Cortex of kidney (tissue), 1 donor: Measurements from ENCODE around the gene C19orf12.

ENCODE experiments used
- DNase-seq: peaks from one replicate; lab custom pipeline; 2025; lab: John Stamatoyannopoulos, UW

Gene C19orf12

GRCh38 chr19:29663861-29664752 lies 51.0 kb downstream of the C19orf12 start:
- DNase-seq = no peak

DNA sequence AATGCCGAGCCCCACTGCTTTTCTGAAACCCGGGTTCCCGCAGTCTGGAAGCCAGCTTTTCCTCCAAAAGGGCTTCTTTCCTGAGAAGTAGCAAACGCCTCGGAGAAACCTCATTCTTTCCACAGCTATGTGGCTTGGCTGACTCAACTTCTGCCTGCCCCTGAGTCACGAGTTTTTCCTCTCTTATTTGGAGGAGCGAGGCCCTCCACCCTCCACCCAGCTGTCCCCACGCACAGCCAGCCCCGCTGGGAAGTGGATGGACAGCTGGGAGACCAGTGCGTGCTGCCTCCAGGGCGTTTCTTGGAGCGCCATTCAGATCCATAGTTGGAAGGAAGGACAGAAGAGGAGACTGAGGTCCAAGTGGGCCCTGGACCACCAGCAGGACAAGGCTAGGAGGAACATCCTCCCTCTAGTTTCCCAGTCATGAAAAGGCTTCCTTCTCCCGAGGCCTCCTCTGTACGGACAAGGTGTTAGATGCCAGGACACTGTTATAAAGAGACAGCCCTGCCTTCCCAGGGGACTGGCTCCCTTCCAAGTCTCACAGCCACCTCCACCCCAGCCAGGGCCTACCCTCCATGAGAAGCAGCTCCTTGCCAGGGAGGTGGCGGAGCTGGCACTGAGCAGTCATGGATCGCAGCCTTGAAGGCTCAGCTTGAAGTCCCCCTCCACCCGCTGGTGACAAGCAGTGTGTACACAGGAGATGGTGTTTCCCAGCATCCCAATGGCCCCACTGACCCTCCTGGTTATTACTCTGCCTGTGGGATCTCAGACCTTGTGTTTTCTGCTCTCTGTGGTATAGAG lies 52.3 kb downstream of the C19orf12 start:
- DNase-seq = no peak

DNA sequence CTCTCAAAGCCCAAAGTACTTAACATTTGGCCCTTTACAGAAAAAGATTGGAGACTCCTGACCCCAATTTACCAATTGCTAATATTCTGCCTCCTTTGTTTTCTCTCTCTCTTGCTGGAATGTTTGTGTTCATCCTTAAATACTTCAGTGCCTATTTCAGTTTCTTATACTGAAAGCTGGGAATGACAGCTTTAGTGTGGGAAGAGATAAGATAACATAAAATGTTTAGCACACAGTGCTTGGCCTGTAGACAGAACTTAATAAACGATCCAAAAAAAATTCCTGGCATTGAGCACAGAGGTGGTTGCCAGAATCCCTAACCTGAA lies 52.8 kb downstream of the C19orf12 start:
- no peak for DNase-seq

GRCh38 chr19:29660835-29661234 lies 54.2 kb downstream of the C19orf12 start:
- no peak for DNase-seq

DNA sequence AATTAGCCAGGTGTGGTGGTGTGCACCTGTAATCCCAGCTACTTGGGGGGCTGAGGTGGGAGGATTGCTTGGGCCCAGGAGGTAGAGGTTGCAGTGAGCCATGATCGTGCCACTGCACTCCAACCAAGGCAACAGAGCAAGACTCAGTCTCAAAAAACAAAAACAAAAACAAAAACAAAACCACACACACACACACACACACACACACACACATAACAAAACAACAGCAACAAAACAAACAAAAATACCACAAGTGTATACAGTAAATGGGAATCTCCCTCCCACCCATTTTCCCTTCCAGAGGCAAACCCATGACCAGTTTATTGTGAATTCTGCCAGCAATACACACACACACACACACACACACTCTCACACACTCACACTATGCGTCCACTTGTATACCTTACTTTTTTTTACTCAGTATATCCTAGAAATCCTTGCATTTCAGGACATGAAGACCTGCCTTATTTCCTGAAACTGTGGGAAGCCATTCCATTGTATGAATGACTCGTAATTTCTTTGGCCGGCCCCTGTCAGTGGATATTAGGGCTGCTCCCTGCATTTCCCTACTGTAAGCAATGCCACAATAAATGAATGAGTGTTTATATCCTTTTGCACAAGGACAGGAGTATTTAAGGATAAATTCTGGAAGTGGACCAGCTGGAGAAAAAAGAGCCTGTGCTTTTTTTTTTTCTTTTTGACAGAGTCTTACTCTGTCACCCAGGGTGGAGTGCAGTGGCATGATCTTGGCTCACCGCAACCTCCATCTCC lies 56.7 kb downstream of the C19orf12 start:
- DNase-seq = no peak

DNA sequence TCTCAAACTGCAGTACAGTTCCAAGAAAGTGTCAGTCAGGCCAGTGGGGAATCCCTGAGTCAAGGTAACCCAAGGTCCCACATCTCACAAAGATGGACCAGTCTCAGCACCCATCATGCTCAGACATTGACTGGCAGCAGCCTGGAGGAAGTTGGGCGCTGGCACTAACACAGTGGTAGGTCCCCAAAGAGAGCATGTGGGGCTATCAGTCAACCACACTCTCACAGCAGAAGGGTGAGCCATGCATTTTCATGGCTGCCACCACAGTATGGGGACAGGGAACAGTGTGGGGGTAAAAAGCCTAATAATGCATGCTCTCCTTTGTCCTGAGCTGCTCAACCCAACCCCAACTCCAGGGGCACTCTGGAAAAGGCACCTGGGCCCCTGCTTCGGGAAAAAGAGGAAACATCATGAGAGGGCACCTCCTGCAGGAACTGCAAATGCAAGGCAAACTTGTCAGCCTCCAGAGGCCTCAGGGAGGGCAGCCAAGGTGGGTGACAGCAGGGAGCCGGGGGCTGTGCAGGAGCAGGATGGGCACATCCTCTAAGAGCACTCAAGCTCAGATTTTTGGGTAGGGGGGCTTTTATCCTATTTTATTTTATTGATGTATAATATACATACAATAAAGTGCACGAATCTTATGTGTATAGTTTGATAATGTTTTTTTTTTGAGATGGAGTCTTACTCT lies 59.3 kb downstream of the C19orf12 start:
- no peak for DNase-seq

DNA sequence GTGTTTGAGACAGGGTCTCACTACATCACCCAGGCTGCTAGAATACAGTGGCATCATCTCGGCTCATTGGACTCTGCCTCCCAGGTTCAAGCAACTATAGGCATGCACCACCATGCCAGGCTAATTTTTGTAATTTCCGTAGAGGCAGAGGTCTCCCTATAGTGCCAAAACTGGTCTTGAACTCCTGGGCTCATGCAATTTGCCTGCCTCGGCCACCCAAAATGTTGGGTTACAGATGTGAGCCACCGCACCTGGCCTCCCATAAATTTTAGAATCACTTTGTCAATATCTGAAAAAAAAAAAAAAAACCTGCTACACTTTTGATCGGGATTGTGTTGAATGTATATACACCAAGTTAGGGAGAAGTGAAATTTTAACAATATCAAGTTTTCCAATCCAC lies 61.7 kb downstream of the C19orf12 start:
- no peak for DNase-seq

DNA sequence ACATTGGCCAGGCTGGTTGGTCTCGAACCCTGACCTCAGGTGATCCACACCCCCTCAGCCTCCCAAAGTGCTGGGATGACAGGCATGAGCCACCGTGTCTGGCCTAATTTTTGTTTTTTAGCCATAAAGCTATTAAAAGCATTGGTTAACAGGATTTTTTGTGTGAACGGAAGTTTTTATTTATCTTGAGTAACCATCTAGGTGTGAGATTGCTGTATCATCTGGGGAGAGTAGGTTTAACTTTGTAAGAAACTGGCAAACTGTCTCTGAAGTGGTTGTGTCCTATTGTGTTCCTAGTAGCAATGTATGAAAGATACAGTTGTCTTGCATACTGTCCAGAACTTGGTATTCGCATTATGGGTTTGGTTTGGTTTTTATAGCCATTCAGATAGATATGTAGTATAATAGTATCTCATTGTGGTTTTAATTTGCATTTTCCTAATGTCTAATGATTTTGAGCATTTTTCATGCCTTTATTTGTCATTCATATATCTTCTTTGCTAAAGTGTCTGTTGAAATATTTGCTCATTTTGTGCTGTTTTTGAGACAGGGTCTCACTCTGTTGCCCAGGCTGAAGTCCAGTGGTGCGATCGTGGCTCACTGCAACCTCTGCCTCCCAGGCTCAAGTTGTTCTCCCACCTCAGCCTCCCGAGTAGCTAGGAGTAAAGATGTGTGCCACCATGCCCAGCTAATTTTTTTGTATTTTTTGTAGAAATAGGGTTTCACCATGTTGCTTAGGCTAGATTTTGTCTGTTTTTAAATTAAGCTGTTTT lies 63.3 kb downstream of the C19orf12 start:
- no peak for DNase-seq

DNA sequence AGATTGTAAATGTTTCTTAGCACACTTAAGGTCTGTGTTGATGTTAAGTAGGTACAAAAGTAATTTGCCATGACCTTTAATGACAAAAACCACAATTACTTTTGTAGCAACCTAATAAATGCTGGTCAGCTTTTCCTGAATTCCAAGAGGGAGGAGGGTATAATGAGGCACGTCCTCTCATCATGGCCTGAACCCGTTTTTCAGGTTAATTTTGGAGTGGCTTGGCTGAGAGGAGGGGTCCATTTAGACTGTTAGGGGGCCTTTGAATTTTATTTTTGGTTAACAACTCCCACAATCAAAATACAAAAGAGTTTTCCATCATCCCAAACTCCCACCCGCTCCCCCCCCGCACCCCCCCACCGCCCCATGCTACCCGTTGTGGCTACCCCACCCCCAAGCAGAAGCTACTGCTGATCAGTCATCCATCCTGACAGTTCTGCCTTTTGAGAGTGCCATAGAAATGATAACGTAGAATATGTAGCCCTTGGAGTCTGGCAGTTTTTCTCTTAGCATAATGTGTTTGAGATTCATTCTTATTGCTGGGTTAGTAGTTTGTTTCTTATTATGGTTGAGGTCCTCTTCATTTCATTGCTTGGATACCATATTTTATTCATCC lies 64.2 kb downstream of the C19orf12 start:
- no peak for DNase-seq
